ENCODE results near the gene TSHZ2.

DNA sequence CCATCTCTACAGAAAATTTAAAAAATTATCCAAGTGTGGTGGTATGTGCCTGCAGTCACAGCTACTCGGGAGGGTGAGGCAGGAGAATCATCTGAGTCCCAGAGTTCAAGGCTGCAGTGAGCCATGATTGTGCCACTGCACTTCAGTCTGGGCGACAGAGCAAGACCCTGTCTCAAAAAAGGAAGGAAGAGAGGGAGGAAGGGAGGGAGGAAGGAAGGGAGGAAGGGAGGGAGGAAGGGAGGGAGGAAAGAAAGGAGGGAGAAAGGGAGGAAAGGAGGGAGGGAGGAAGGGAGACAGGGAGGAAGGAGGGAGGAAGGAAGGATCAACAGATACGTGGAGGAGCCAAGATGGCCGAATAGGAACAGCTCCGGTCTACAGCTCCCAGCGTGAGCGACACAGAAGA is 531.4 kb downstream of the TSHZ2 start:
- TF ChIP-seq HDAC3 (IDR thresholded peaks at IDR 0.05; ENCODE audit: borderline replicate concordance, partially characterized antibody) = no peak
- TF ChIP-seq ZZZ3 (IDR thresholded peaks at IDR 0.05) = no peak
- TF ChIP-seq, protein P1, sequence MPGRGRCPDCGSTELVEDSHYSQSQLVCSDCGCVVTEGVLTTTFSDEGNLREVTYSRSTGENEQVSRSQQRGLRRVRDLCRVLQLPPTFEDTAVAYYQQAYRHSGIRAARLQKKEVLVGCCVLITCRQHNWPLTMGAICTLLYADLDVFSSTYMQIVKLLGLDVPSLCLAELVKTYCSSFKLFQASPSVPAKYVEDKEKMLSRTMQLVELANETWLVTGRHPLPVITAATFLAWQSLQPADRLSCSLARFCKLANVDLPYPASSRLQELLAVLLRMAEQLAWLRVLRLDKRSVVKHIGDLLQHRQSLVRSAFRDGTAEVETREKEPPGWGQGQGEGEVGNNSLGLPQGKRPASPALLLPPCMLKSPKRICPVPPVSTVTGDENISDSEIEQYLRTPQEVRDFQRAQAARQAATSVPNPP (IDR thresholded peaks at IDR 0.05; ENCODE audit: borderline replicate concordance, insufficient read depth, insufficient read length) = no peak
- TF ChIP-seq POLR2AphosphoS5 (IDR thresholded peaks at IDR 0.05; ENCODE audit: control insufficient read depth, insufficient read depth, low read depth, low read length) = no peak
- TF ChIP-seq, protein P2, sequence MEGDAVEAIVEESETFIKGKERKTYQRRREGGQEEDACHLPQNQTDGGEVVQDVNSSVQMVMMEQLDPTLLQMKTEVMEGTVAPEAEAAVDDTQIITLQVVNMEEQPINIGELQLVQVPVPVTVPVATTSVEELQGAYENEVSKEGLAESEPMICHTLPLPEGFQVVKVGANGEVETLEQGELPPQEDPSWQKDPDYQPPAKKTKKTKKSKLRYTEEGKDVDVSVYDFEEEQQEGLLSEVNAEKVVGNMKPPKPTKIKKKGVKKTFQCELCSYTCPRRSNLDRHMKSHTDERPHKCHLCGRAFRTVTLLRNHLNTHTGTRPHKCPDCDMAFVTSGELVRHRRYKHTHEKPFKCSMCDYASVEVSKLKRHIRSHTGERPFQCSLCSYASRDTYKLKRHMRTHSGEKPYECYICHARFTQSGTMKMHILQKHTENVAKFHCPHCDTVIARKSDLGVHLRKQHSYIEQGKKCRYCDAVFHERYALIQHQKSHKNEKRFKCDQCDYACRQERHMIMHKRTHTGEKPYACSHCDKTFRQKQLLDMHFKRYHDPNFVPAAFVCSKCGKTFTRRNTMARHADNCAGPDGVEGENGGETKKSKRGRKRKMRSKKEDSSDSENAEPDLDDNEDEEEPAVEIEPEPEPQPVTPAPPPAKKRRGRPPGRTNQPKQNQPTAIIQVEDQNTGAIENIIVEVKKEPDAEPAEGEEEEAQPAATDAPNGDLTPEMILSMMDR (IDR thresholded peaks at IDR 0.05 in 2 of 3, conservative IDR thresholded peaks at IDR 0.05 in 1 of 3; ENCODE audit: insufficient read depth in 2 of 3, low read depth in 1 of 3, low read length in 3 of 3) = no peak
- TF ChIP-seq ZNF668 (CRISPR knock-in tag; IDR thresholded peaks at IDR 0.05) = no peak
- TF ChIP-seq MTF1 (CRISPR knock-in tag; IDR thresholded peaks at IDR 0.05; ENCODE audit: borderline replicate concordance) = no peak
- no peak for TF ChIP-seq ZSCAN32 (CRISPR knock-in tag; IDR thresholded peaks at IDR 0.05)
- TF ChIP-seq, protein P3, sequence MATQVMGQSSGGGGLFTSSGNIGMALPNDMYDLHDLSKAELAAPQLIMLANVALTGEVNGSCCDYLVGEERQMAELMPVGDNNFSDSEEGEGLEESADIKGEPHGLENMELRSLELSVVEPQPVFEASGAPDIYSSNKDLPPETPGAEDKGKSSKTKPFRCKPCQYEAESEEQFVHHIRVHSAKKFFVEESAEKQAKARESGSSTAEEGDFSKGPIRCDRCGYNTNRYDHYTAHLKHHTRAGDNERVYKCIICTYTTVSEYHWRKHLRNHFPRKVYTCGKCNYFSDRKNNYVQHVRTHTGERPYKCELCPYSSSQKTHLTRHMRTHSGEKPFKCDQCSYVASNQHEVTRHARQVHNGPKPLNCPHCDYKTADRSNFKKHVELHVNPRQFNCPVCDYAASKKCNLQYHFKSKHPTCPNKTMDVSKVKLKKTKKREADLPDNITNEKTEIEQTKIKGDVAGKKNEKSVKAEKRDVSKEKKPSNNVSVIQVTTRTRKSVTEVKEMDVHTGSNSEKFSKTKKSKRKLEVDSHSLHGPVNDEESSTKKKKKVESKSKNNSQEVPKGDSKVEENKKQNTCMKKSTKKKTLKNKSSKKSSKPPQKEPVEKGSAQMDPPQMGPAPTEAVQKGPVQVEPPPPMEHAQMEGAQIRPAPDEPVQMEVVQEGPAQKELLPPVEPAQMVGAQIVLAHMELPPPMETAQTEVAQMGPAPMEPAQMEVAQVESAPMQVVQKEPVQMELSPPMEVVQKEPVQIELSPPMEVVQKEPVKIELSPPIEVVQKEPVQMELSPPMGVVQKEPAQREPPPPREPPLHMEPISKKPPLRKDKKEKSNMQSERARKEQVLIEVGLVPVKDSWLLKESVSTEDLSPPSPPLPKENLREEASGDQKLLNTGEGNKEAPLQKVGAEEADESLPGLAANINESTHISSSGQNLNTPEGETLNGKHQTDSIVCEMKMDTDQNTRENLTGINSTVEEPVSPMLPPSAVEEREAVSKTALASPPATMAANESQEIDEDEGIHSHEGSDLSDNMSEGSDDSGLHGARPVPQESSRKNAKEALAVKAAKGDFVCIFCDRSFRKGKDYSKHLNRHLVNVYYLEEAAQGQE (IDR thresholded peaks at IDR 0.05; ENCODE audit: borderline replicate concordance) = no peak
- TF ChIP-seq, protein P3 (CRISPR knock-in tag; IDR thresholded peaks at IDR 0.05; ENCODE audit: low read depth) = no peak
- no peak for TF ChIP-seq SP1 (CRISPR knock-in tag; IDR thresholded peaks at IDR 0.05)
- TF ChIP-seq FOXK1 (CRISPR knock-in tag; IDR thresholded peaks at IDR 0.05; ENCODE audit: borderline replicate concordance) = no peak
